ENCODE results near the gene NFASC. TPM values are rescaled to one million over a fixed set of nuclear protein-coding genes. Genes with fewer than 3 reads are reported as not detected.

NFASC gene
- total and polyA plus RNA-seq, 9 of the 15 experiments (the other 6 are each of a cell fraction or from before 2014, with no cell fraction given): 0.03 to 0.16 (median 0.06) TPM; not detected in 6

GRCh38 chr1:205048382-205048781, 177.7 kb downstream of the NFASC start (continued):
- TF ChIP-seq ZNF518B (CRISPR knock-in tag; IDR thresholded peaks at IDR 0.05): no peak
- TF ChIP-seq HOXB6 (CRISPR knock-in tag; IDR thresholded peaks at IDR 0.05; ENCODE audit: borderline replicate concordance): no peak

- Histone ChIP-seq H3K4me1 (replicated peaks in 1 of 2; ENCODE audit: control insufficient read depth in 2 of 2, insufficient read depth in 2 of 2, low read length in 2 of 2) (no peaks in the 10 kb centered on the region), H3K36me3 (ENCODE audit: control insufficient read depth, insufficient read depth, low read length) (no peaks in the 10 kb centered on the region), H3K79me2 (ENCODE audit: control insufficient read depth, insufficient read depth, low read length) (no peaks in the 10 kb centered on the region), H2AFZ (ENCODE audit: low read depth, low read length) (no peak overlapping the region), H3K4me3 (no peak overlapping the region), H3K9me1 (ENCODE audit: control insufficient read depth, insufficient read depth, low read length) (no peaks in the 10 kb centered on the region), H3K27me3 (ENCODE audit: control insufficient read depth in 2 of 2, insufficient read depth in 2 of 2, low read length in 2 of 2) (peaks cover 46 to 97% of the 10 kb centered on the region in 2 experiments; a peak in 4 of 5 replicates), H3K9me3 (replicated peaks; ENCODE audit: control insufficient read depth, insufficient read depth, low read depth, low read length) (no peaks in the 10 kb centered on the region), H3K9ac (ENCODE audit: insufficient read depth in 1 of 2, low read depth in 2 of 2, low read length in 2 of 2) (no peak overlapping the region), H3K4me2 (ENCODE audit: insufficient read depth, low read length) (no peak overlapping the region), H3K27ac (ENCODE audit: extremely low read depth, low read depth, low read length) (no peak overlapping the region), H4K20me1 (replicated peaks; ENCODE audit: control insufficient read depth, insufficient read depth, low read length) (peaks cover 28% of the 10 kb centered on the region)
- intact Hi-C loops (cut with micrococcal nuclease): no loop called here
- in situ Hi-C loops (cut with MboI): no loop called here
- DNase-seq (ENCODE audit: extremely low read depth in 1 of 4, low spot score in 3 of 4): no peak
- WGBS (ENCODE audit: insufficient coverage, low coverage, missing lambda C conversion rate): 0% methylated on average over 6 of the region's 6 CpGs
- no peak for FAIRE-seq
- BruUV-seq (replicated peaks): no TSS peak
- ATAC-seq: no peak
- POLR2A ChIA-PET: interaction anchor here (0.6 to 1.2 kb wide), 3 partner anchors 11 to 196 kb away, joined by 3 read pairs; partner anchors contain the start of gene RBBP5
- CTCF ChIA-PET (ENCODE audit: low intra/inter-chr PET ratio): no interaction called here
- no peak for TF ChIP-seq AFF1 (IDR thresholded peaks at IDR 0.05; ENCODE audit: low read depth in 1 of 2, partially characterized antibody in 2 of 2)
- TF ChIP-seq KAT8 (IDR thresholded peaks at IDR 0.05; ENCODE audit: low read depth): no peak
- TF ChIP-seq XRCC5 (IDR thresholded peaks at IDR 0.05; ENCODE audit: low read depth, low read length): no peak
- TF ChIP-seq MAX (CRISPR knock-in tag; IDR thresholded peaks at IDR 0.05): no peak
- no peak for TF ChIP-seq CHAMP1 (IDR thresholded peaks at IDR 0.05)
- no peak for TF ChIP-seq CREB1 (IDR thresholded peaks at IDR 0.05)
- no peak for TF ChIP-seq CREB1 (CRISPR knock-in tag; IDR thresholded peaks at IDR 0.05)
- TF ChIP-seq ZNF77 (CRISPR knock-in tag; IDR thresholded peaks at IDR 0.05): no peak
- no peak for TF ChIP-seq FOXM1 (IDR thresholded peaks at IDR 0.05; ENCODE audit: low read depth)
- no peak for TF ChIP-seq FOXM1 (CRISPR knock-in tag; IDR thresholded peaks at IDR 0.05; ENCODE audit: low read depth)
Observed at GRCh38 chr1:205049479-205049878, 178.8 kb downstream of the NFASC start.

Data from K562 (cell line).